ENCODE results near the gene APOA1. TPM values are rescaled to one million over a fixed set of nuclear protein-coding genes. Genes with fewer than 3 reads are reported as not detected.

Gene APOA1
- total RNA-seq, 1 donor from 2014 or later = not detected

DNA sequence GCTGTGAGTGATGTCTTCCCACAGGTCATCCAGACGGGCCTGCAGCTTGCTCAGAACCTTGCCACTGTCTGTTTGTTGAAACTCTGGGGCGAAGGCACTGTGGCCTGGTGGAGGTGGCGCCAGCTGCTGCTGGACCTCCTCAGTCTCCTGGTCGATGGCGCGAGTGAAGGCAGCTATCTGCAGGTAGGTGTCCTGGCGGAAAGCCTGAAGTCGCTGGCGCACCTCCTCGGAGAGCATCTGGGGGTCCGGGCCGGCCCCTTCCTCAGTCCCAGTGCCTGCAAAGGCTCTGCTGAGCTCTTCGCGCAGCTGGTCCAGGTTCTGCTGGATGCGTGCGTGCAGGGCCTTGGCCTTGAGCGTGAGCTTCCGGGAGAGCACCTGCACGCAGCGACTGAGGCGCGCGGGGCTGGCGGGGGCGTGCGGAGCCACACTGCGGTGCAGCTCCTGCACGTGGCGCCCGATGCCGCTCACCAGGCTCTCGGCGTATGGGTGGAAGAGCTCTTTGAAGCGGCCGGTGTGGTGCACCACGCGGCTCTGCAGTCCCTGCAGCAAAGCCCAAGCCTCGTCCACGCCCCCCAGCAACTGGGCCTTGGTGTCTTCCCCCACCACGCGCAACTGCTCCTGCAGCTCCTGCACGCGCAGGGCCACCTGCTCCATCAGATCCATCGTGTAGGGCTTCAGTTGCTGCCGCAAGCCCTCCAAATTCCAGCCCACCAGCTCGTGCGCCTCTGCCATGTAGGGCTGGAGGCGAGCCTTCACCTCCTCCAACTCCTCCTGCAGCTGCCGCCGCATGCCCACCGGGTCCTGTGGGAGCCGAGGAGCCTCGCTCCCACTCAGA lies 47.0 kb downstream of the APOA1 start:
- DNase-seq (ENCODE audit: low spot score) = no peak

DNA sequence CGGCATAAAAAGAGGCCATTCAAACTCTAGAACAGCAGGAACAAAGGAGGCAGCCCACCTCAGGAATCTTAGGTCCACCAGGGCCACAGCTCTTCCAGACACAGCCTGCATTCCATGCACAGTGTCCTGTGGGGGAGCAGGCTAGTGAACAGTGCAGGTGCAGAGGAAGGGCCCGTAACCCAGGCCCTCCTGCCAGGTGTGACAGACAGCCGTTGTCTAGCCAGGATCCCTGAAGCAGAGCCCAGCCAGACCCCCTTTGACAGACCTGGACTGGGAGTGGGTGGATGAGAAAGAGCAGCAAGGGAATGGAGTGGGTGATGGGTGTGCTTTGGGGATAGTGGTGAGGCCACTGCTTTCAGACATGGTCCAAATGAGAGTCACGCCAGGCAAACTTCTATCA lies 48.4 kb downstream of the APOA1 start:
- DNase-seq (ENCODE audit: low spot score) = no peak

GRCh38 chr11:116788534-116788933 lies 48.9 kb downstream of the APOA1 start:
- no peak for DNase-seq (ENCODE audit: low spot score)

DNA sequence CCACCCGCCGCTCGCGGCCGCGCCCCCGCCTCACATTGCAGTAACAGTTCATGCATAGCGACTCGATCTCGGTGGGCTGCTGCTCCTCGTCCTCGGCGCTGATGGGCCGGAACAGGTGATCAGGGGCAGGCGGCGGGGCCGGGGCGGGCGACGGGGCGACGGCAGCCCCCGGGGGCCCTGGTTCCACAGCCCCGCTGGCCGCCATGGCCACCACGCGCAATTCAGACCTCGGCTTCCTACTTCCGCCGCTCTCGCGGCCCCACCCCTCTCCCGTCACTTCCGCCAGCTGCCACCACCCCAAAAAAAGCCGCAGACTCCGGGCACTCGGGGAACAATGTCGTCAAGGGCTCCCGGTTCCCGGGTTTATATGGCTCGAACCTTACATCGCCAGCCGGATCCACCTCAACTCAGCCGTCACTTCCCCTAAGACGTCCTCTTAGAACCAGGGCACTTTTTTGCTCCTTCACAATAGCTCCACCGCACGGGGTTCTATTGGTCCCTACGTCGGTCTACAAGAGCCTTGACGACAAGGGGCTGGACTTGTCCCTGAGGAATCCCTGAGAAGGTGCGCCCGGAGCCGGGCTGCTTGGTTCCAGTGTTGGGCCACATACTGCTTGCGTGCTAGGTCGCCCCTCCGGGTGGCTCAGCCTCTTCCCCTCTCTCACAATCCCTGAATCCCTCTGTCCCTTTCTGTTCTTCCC lies 49.5 kb downstream of the APOA1 start, which contains the start of gene ZPR1:
TSS of gene ZPR1 (minus strand) at position 238 of the 701 bp plus-strand sequence. CDS start at position 205, 33 bp downstream.
- peak; percentile 84 for DNase-seq (ENCODE audit: low spot score)

DNA sequence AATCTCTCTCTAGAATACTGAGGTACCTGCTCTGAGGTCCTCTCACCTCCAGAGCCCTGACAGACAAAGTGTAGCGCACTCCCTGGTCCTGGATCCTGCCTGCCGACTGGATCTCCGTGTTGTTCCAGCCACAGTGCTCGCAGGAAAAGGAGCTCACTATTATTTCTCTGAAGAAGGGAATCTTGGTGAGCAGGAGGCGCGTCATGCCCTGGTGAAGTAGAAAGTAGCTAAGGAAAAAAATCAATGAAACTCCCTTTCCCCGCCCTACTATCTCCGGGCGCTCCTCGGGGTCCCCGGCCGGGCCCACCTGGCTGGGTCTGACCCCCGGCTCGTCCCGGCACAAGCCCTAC lies 50.0 kb downstream of the APOA1 start:
- no peak for DNase-seq (ENCODE audit: low spot score)

DNA sequence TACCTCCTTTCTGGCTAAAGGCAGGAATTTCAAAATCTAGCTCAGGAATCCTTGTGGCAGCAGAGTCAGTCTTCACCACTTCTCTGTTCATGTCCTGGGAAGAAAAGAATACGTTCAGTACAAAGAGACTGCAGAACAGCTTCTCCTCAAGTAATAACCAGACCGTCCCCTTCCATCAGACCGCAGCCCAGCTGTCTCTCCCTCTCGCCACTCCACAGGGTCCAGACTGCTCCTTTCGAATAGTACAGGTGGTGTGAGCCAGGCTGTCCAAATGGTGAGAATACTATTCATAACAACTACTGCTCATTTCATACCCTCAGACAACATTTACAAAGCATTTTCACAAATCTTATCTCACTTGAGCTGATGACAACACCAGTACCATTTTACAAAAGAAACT lies 50.5 kb downstream of the APOA1 start:
- DNase-seq (ENCODE audit: low spot score) = no peak

- DNase-seq (ENCODE audit: low spot score) = no peak
These were observed 51.1 kb downstream of the APOA1 start for GRCh38 chr11:116786326-116786725.

Other genes starting within 250 kb of the APOA1 start
- 16.1 TPM for gene BUD13, start 64.6 kb downstream of the APOA1 start, total RNA-seq (ENCODE audit: insufficient read depth, low replicate concordance)
- gene ZPR1, start 49.6 kb downstream of the APOA1 start, total RNA-seq (ENCODE audit: insufficient read depth, low replicate concordance) = 25.5 TPM
- not detected for gene APOA5, start 45.7 kb downstream of the APOA1 start, total RNA-seq (ENCODE audit: insufficient read depth, low replicate concordance)
- 3.4 TPM for gene APOA4, start 14.3 kb downstream of the APOA1 start, total RNA-seq (ENCODE audit: insufficient read depth, low replicate concordance)
- gene APOC3, start 7.7 kb downstream of the APOA1 start, total RNA-seq (ENCODE audit: insufficient read depth, low replicate concordance) = not detected